ENCODE data around the gene MT1A. TPM values are rescaled to one million over a fixed set of nuclear protein-coding genes. Genes with fewer than 3 reads are reported as not detected.

The MT1A gene
- total RNA-seq, 1 experiment from 2014 or later, result not detected

DNA sequence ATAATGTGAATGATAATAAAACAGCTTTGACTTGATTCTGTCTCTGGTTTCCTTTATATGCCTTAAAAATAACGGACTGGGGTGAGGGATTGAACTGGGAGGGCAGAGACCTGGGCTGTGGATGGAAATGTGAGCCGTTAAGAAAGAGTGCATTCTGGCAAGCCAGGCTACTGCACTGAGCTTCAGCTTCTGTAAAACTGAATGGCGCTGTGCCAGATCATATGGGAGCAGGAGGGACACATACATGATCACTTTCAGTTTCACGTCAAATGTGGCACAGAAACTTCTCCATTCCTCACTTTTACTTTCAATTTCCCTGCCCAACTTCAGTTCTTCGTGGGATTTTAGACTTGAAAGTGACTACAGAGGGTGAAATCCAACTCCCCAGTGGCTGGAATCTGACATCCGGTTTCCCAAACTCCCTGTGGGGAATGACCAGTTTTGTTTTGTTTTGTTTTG is 29.0 kb upstream of the MT1A start:
- H3K9me3 ChIP-seq (ENCODE audit: control insufficient read depth in 1 of 2, insufficient read depth in 1 of 2, low read depth in 1 of 2, low read length in 2 of 2), result no peaks in the 10 kb centered on the region
- H3K79me2 ChIP-seq (ENCODE audit: insufficient read depth, low read length), result peaks cover 14% of the 10 kb centered on the region
- peaks cover 73 to 89% of the 10 kb centered on the region in 2 experiments for H3K4me1 ChIP-seq (ENCODE audit: control insufficient read depth in 1 of 2, insufficient read depth in 2 of 2, low read length in 2 of 2)
- TF ChIP-seq YY1 (IDR thresholded peaks at IDR 0.05; ENCODE audit: extremely low read depth, insufficient replicate concordance, low read depth, low read length) (no peak), REST (IDR thresholded peaks at IDR 0.05; ENCODE audit: low read depth) (no peak), FOSL1 (IDR thresholded peaks at IDR 0.05; ENCODE audit: low read depth) (no peak), CEBPB (IDR thresholded peaks at IDR 0.05; ENCODE audit: low read depth) (no peak), ELF1 (IDR thresholded peaks at IDR 0.05; ENCODE audit: borderline replicate concordance, low read depth) (no peak), POLR2A (IDR thresholded peaks at IDR 0.05; ENCODE audit: borderline replicate concordance, extremely low read depth, insufficient read depth, insufficient read length) (peak; percentile 26), POLR2AphosphoS5 (IDR thresholded peaks at IDR 0.05; ENCODE audit: low read depth, low read length) (peak; percentile 83; the same call in 1 of the 2 replicates), SRF (IDR thresholded peaks at IDR 0.05; ENCODE audit: low read depth) (no peak), TCF7L2 (IDR thresholded peaks at IDR 0.05; ENCODE audit: borderline replicate concordance, extremely low read depth, insufficient read depth, insufficient read length) (peak; percentile 8), MAX (IDR thresholded peaks at IDR 0.05) (no peak)
- TF ChIP-seq, protein P1, sequence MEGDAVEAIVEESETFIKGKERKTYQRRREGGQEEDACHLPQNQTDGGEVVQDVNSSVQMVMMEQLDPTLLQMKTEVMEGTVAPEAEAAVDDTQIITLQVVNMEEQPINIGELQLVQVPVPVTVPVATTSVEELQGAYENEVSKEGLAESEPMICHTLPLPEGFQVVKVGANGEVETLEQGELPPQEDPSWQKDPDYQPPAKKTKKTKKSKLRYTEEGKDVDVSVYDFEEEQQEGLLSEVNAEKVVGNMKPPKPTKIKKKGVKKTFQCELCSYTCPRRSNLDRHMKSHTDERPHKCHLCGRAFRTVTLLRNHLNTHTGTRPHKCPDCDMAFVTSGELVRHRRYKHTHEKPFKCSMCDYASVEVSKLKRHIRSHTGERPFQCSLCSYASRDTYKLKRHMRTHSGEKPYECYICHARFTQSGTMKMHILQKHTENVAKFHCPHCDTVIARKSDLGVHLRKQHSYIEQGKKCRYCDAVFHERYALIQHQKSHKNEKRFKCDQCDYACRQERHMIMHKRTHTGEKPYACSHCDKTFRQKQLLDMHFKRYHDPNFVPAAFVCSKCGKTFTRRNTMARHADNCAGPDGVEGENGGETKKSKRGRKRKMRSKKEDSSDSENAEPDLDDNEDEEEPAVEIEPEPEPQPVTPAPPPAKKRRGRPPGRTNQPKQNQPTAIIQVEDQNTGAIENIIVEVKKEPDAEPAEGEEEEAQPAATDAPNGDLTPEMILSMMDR (IDR thresholded peaks at IDR 0.05 in 2 of 3, conservative IDR thresholded peaks at IDR 0.05 in 1 of 3; ENCODE audit: borderline replicate concordance in 1 of 3, insufficient read depth in 1 of 3, low read depth in 2 of 3, low read length in 2 of 3), result no peak; a peak in 1 of 6 replicates
- CTCF ChIA-PET, result interaction anchor here (1.0 to 1.7 kb wide), 3 partner anchors 9 to 93 kb away, joined by 3 to 6 read pairs (median 3); no protein-coding TSS in a partner anchor
- intact Hi-C loops (cut with micrococcal nuclease), result loop anchor here (2.0 kb wide), 1 partner anchor 73 kb away; the partner anchor contains the start of gene MT1X
- H3K4me2 ChIP-seq (ENCODE audit: low read length), result peak overlapping the region; percentile 95
- H3K9ac ChIP-seq (ENCODE audit: low read length), result peak overlapping the region; percentile 91
- no peak overlapping the region for H2AFZ ChIP-seq (ENCODE audit: low read depth, low read length, poor library complexity, severe bottlenecking)
- no peaks in the 10 kb centered on the region for H3K36me3 ChIP-seq (ENCODE audit: control insufficient read depth in 1 of 2, insufficient read depth in 2 of 2, low read length in 2 of 2)
- RAD21 ChIA-PET (ENCODE audit: low non-redundant PET in 1 of 2, low total read pairs in 2 of 2, uncharacterized antibody in 2 of 2, unreplicated experiment in 2 of 2), result interaction anchor here in 1 of 2 experiments (2.0 kb wide), 1 partner anchor 16 kb away, joined by 4 read pairs; the partner anchor contains the start of gene MT1E
- no peaks in the 10 kb centered on the region for H3K27me3 ChIP-seq (ENCODE audit: insufficient read depth, low read length)
- TSS peak; percentile 57 for BruUV-seq (replicated peaks)
- DNase-seq (ENCODE audit: low read depth, low spot score) (peak; percentile 41), ATAC-seq (no peak)
- H3K9me2 ChIP-seq (ENCODE audit: insufficient read depth), result no peaks in the 10 kb centered on the region
- H3K4me3 ChIP-seq (replicated peaks in 1 of 2; ENCODE audit: low read depth in 1 of 2, low read length in 2 of 2), result peak overlapping the region; percentile 63 to 85
- H3K27ac ChIP-seq (ENCODE audit: low read depth, low read length), result peak overlapping the region; percentile 96
- no peaks in the 10 kb centered on the region for H4K20me1 ChIP-seq (ENCODE audit: insufficient read depth)
- POLR2A ChIA-PET, result interaction anchor here (0.7 to 16.1 kb wide), 6 partner anchors 15 to 106 kb away, joined by 3 to 344 read pairs (median 3); partner anchors contain the start of gene MT1E

All from HCT116 (cell line).